ENCODE data around the gene SGCE.

The SGCE gene

DNA sequence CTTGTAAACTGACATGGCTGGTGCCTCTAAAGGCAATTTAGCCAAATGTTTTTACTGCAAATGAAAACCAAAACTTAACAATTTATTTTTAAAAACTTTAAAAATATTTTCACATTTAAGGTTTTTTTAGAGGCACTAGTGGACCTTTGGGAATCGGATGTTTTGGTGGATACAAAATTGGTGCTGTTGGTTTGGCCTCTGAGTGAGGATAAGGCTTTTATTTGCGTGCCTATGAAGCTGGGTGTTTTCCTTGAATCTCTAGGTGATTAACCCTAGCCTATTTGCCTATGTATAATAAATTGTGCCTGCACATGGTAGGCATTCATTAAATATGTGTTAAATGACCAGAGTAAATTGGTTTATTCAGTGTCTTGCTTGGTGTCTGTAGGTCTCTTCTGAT is 2.9 kb upstream of the SGCE start:
- Histone ChIP-seq H3K4me1 (ENCODE audit: control insufficient read depth, insufficient read depth, low read length) (no peaks in the 10 kb centered on the region), H3K27me3 (ENCODE audit: control insufficient read depth, insufficient read depth, low read length) (no peaks in the 10 kb centered on the region), H3K36me3 (ENCODE audit: control insufficient read depth, insufficient read depth, low read length) (no peaks in the 10 kb centered on the region), H3K9me3 (ENCODE audit: control insufficient read depth, insufficient read depth, low read length) (no peaks in the 10 kb centered on the region), H3K4me3 (ENCODE audit: low read length) (no peak overlapping the region), H3K27ac (ENCODE audit: low read length) (no peak overlapping the region)
- no peak for DNase-seq (ENCODE audit: low read depth, low spot score)
- no CpG with 5 or more reads among the region's 2 CpGs for WGBS (ENCODE audit: insufficient coverage, insufficient read length)

DNA sequence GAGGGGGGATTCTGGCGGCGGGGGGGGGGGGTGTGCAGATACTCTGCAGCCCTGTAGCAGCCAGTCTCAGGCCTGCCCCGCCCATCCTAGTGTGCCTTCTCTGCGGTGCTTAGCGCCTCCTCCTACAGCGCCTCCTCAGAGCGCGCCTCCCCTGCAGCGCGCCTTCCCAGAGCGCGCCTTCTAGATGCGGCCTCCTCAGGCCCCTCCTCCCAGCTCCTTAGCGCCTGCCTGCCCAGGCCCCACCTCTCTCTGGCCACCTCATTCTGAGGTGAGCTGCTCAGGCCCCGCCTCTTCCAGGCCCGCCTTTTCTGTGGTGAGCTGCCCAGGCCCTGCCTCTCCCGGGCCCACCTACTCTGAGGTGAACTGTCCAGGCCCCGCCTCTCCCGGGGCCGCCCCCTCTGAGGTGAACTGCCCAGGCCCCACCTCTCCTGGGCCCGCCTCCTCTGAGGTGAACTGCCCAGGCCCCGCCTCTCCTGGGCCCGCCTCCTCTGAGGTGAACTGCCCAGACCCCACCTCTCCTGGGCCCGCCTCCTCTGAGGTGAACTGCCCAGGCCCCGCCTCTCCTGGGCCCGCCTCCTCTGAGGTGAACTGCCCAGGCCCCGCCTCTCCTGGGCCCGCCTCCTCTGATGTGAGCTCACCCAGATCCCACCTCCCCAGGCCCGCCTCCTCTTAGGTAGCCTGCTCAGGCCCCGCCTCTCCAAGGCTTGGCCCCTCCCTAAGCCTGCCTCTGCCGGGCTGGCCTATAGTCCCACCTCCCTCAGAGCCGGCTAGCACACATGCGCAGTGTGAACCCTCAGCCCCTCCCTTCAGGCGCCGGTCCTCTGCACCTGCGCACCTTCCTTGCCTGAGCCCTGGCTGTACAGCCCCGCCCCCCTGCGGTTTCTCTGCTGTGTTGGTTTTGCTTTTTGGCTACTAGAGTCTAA is 2.1 kb upstream of the SGCE start:
- WGBS (ENCODE audit: insufficient coverage, insufficient read length) = no CpG with 5 or more reads among the region's 38 CpGs
- H3K27ac ChIP-seq (ENCODE audit: low read length) = no peak overlapping the region

DNA sequence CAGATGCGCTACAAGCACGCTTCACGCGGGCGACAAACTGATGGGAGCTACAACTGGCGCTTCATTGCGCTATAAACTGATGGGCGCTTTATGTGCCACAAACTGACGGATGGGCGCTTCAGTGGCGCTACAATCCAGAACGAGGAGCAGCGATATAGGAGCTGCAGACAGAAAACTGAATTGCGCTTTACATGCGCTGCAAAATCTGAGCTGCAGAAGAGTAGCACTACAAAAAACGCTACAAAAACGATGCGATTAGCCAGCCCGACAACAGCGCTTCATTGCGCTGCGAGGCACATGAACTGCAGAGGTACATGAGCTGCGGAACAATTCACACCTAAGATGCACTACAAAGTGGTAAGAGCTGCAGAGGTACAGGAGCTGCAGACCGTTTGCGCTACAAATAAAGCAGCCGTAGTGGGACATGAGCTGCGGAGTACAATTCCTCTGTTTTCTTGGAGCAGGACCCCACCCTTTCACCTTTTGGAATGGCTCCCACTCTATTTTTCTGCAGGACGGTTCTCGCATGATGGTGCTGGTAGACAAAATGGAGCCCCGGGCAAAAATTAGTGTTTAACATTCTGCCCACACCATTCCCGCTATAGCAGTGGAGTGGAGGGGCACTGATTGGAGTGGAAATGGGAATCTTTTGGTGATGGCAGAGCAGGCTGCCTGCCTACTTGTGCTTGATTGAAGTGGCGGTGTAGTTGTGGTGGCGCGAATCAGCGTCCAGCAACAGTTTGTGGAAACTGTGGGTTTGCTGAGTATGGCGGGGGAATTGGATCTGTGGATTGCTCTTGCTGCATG is 1.2 kb upstream of the SGCE start:
- no CpG with 5 or more reads among the region's 36 CpGs for WGBS (ENCODE audit: insufficient coverage, insufficient read length)
- no peak for DNase-seq (ENCODE audit: low read depth, low spot score)
- H3K36me3 ChIP-seq (ENCODE audit: control insufficient read depth, insufficient read depth, low read length) = no peaks in the 10 kb centered on the region

More for the DNA sequence above, 2.1 kb upstream of the SGCE start:
- DNase-seq (ENCODE audit: low read depth, low spot score) = peak; percentile 67
- Histone ChIP-seq H3K9me3 (ENCODE audit: control insufficient read depth, insufficient read depth, low read length) (no peaks in the 10 kb centered on the region), H3K4me1 (ENCODE audit: control insufficient read depth, insufficient read depth, low read length) (no peaks in the 10 kb centered on the region), H3K27me3 (ENCODE audit: control insufficient read depth, insufficient read depth, low read length) (no peaks in the 10 kb centered on the region), H3K4me3 (ENCODE audit: low read length) (peak overlapping the region; percentile 88; the same call in 1 of the 2 replicates), H3K36me3 (ENCODE audit: control insufficient read depth, insufficient read depth, low read length) (no peaks in the 10 kb centered on the region)

DNA sequence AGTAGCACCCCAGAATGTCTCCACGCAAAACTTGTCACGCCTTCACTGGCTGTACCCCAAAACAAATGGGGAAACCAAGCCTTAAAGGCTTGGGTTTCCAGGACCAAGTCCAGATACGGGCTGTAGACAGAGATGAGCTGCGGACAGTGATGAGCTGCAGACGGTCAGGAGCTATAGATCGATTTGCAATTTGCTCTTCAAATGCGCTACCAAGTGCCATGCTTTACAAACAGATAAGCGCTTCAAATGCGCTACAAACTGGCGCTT is 658 bp upstream of the SGCE start:
- WGBS (ENCODE audit: insufficient coverage, insufficient read length) = no CpG with 5 or more reads among the region's 10 CpGs
- Histone ChIP-seq H3K4me3 (ENCODE audit: low read length) (peak overlapping the region; percentile 88; the same call in 1 of the 2 replicates), H3K4me1 (ENCODE audit: control insufficient read depth, insufficient read depth, low read length) (no peaks in the 10 kb centered on the region), H3K36me3 (ENCODE audit: control insufficient read depth, insufficient read depth, low read length) (no peaks in the 10 kb centered on the region), H3K9me3 (ENCODE audit: control insufficient read depth, insufficient read depth, low read length) (no peaks in the 10 kb centered on the region), H3K27me3 (ENCODE audit: control insufficient read depth, insufficient read depth, low read length) (no peaks in the 10 kb centered on the region), H3K27ac (ENCODE audit: low read length) (no peak overlapping the region)
- DNase-seq (ENCODE audit: low read depth, low spot score) = no peak

More for the DNA sequence above, 1.2 kb upstream of the SGCE start:
- Histone ChIP-seq H3K4me1 (ENCODE audit: control insufficient read depth, insufficient read depth, low read length) (no peaks in the 10 kb centered on the region), H3K4me3 (ENCODE audit: low read length) (peak overlapping the region; percentile 88; the same call in 1 of the 2 replicates), H3K27ac (ENCODE audit: low read length) (no peak overlapping the region), H3K9me3 (ENCODE audit: control insufficient read depth, insufficient read depth, low read length) (no peaks in the 10 kb centered on the region), H3K27me3 (ENCODE audit: control insufficient read depth, insufficient read depth, low read length) (no peaks in the 10 kb centered on the region)

DNA sequence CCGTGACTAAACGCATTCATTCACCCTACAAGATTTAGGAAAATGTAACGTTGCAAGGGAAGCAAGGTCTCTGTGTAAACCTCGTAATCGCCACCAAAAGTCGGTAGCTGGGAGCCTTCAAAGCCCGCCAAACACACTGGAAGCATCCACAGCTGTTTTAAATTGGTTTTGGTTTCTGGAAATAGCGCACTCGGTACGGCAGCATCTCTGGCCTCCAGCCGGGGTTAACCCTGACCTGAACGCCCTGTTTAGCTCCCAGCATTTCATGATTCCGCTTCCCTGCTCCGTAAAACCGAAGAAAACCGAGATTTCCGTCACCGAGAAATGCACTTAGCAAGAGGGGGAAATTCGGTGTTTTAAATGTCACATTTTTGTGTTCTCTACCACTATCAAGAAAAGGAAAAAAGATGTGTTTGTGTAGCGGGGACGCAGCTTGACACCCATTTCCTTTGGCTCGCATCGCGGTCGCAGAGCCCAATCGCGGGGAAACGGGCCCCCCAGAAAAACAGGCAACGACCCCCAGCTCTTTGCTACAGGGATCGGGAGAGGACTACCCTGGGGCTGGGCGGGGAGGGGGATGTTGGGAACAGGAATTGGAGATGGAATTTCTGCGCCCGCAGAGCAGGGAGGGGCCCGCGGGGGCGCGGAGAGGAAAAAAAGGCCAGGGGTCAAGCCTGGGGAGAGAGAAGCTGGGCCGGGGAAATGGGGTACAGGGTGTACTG is 646 bp downstream of the SGCE start:
- no peak for DNase-seq (ENCODE audit: low read depth, low spot score)
- no CpG with 5 or more reads among the region's 38 CpGs for WGBS (ENCODE audit: insufficient coverage, insufficient read length)
- Histone ChIP-seq H3K4me3 (ENCODE audit: low read length) (peak overlapping the region; percentile 88), H3K4me1 (ENCODE audit: control insufficient read depth, insufficient read depth, low read length) (no peaks in the 10 kb centered on the region), H3K27me3 (ENCODE audit: control insufficient read depth, insufficient read depth, low read length) (no peaks in the 10 kb centered on the region), H3K27ac (ENCODE audit: low read length) (no peak overlapping the region), H3K36me3 (ENCODE audit: control insufficient read depth, insufficient read depth, low read length) (no peaks in the 10 kb centered on the region), H3K9me3 (ENCODE audit: control insufficient read depth, insufficient read depth, low read length) (no peaks in the 10 kb centered on the region)

DNA sequence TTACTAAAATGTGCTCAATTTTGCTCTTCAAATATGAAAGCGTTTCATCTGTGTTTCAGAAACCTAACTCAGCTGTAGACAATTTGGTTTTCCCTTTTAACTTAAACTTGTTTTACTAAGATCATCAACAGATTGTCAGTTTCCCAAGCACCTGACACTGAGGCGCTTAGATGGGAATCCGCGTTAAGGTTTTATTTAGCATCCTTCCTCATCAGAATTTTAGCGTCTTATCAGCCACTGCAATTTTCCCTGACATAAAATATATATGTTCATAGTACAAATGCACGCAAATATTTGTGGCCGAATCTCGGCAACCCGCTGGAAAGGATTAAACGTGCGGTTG is 1.2 kb downstream of the SGCE start:
- DNase-seq (ENCODE audit: low read depth, low spot score) = no peak
- Histone ChIP-seq H3K9me3 (ENCODE audit: control insufficient read depth, insufficient read depth, low read length) (no peaks in the 10 kb centered on the region), H3K4me3 (ENCODE audit: low read length) (peak overlapping the region; percentile 88; the same call in 1 of the 2 replicates), H3K4me1 (ENCODE audit: control insufficient read depth, insufficient read depth, low read length) (no peaks in the 10 kb centered on the region), H3K36me3 (ENCODE audit: control insufficient read depth, insufficient read depth, low read length) (no peaks in the 10 kb centered on the region), H3K27ac (ENCODE audit: low read length) (no peak overlapping the region), H3K27me3 (ENCODE audit: control insufficient read depth, insufficient read depth, low read length) (no peaks in the 10 kb centered on the region)
- WGBS (ENCODE audit: insufficient coverage, insufficient read length) = no CpG with 5 or more reads among the region's 11 CpGs

DNA sequence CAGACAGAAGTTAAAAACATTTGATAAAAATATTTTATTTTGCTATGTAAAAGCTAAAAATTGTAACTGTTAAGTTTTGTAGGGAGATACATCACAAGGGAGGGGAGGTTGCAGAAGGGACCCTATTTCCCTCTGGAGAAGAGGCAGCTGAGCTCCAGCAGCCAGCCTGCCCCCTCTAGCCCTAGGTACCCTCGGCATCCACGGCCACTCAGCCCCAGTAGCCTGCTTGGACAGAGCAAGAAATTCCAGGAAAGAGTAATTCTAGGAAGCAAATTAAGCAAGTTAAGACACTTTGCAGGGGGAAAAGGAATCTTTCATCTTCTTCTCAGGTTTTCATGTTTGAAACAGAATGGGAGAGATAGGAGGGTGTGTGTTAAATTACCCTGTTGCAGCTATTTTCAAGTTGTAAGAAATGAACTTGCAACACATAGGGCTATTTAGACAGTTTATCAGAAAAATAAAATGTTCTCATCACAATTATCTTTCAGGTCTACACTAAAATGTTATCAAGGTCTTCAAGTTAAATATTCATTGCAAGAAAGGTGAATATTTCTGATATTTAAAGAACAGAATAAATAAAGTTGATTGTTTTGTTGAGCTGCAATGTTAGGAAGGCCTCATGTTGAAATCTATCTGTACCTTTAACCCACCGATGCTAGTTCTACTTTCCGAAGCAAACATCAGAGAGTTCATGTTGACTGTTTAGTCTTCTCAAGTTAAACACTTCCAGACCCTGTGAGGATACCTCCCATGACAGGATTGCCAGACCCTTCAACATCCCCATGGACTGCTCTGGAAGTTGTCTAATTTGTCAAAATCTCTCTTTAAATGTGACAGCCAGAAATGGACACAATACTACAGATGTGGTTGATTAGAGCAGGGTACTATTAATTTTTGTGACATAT is 5.5 kb downstream of the SGCE start:
- Histone ChIP-seq H3K36me3 (ENCODE audit: control insufficient read depth, insufficient read depth, low read length) (no peaks in the 10 kb centered on the region), H3K27me3 (ENCODE audit: control insufficient read depth, insufficient read depth, low read length) (no peaks in the 10 kb centered on the region), H3K4me1 (ENCODE audit: control insufficient read depth, insufficient read depth, low read length) (peaks cover 3% of the 10 kb centered on the region; the same call in 1 of the 2 replicates), H3K4me3 (ENCODE audit: low read length) (no peak overlapping the region), H3K27ac (ENCODE audit: low read length) (no peak overlapping the region), H3K9me3 (ENCODE audit: control insufficient read depth, insufficient read depth, low read length) (no peaks in the 10 kb centered on the region)
- DNase-seq (ENCODE audit: low read depth, low spot score) = no peak
- WGBS (ENCODE audit: insufficient coverage, insufficient read length) = no CpG with 5 or more reads among the region's 4 CpGs

DNA sequence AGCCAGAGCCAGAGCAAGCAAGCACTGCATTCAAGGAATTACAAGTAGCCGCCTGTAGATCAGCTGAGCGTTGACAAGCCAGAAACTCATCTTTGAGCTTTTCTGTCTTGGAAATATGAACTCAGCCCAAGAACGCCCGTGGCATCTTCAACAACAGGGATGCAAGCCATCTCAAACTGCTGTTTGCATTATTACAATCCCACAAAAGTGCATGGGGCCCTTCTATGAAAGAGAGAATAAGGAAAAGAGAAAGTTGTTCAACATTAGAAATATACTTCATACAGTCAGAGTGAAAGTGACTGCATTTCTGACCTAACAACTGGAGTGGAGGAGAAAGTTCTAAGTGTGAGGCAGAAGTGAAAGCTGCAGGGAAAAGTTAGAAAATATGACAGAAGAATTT is 6.5 kb downstream of the SGCE start:
- no peak for DNase-seq (ENCODE audit: low read depth, low spot score)
- Histone ChIP-seq H3K27me3 (ENCODE audit: control insufficient read depth, insufficient read depth, low read length) (no peaks in the 10 kb centered on the region), H3K27ac (ENCODE audit: low read length) (no peak overlapping the region), H3K36me3 (ENCODE audit: control insufficient read depth, insufficient read depth, low read length) (no peaks in the 10 kb centered on the region), H3K4me3 (ENCODE audit: low read length) (no peak overlapping the region), H3K9me3 (ENCODE audit: control insufficient read depth, insufficient read depth, low read length) (no peaks in the 10 kb centered on the region), H3K4me1 (ENCODE audit: control insufficient read depth, insufficient read depth, low read length) (peaks cover 3% of the 10 kb centered on the region; the same call in 1 of the 2 replicates)
- no CpG with 5 or more reads among the region's 4 CpGs for WGBS (ENCODE audit: insufficient coverage, insufficient read length)

DNA sequence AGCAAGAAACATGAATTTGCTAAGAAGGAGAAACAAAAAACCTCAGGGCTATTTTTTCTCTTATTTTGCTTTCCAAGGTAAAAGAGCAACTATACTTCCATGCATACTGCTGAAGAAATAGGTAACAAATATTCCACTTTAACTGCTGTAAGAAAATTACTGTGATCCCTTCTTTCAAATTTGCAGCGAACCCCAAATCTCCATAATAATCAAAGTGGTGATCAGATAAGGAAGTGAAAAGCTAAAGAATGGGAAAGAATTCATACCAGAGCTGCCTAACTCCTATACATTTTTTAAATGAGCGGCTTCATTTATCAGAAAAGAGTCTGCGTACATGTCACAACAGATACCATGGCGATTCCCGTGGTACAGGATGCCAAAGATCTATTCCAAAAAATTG is 7.2 kb downstream of the SGCE start:
- H3K4me1 ChIP-seq (ENCODE audit: control insufficient read depth, insufficient read depth, low read length) = peaks cover 3% of the 10 kb centered on the region; the same call in 1 of the 2 replicates
- no peaks in the 10 kb centered on the region for H3K36me3 ChIP-seq (ENCODE audit: control insufficient read depth, insufficient read depth, low read length)
- no peak for DNase-seq (ENCODE audit: low read depth, low spot score)
- WGBS (ENCODE audit: insufficient coverage, insufficient read length) = no CpG with 5 or more reads among the region's 5 CpGs
- H3K4me3 ChIP-seq (ENCODE audit: low read length) = no peak overlapping the region
- no peaks in the 10 kb centered on the region for H3K9me3 ChIP-seq (ENCODE audit: control insufficient read depth, insufficient read depth, low read length)
- H3K27ac ChIP-seq (ENCODE audit: low read length) = no peak overlapping the region
- H3K27me3 ChIP-seq (ENCODE audit: control insufficient read depth, insufficient read depth, low read length) = no peaks in the 10 kb centered on the region

Data from iPS DF 6.9 (cell line).